ENCODE measurements around the gene CDH15.

DNA sequence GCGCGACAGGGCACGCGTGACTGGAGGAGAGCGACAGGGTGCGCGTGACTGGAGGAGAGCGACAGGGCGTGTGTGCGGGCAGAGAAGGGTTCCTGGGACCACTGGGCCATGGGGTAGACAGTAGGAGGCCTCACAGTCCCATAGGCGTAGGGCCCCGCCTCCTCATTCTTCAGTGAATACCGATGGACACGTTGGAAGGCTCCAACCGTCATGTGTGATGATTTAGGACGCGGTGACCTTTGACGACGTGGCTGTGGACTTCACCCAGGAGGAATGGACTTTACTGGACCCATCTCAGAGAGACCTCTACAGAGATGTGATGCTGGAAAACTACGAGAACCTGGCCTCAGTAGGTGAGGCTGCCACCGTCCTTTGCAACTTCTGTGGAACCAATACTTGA is 51.4 kb downstream of the CDH15 start:
- TF ChIP-seq, protein P1, sequence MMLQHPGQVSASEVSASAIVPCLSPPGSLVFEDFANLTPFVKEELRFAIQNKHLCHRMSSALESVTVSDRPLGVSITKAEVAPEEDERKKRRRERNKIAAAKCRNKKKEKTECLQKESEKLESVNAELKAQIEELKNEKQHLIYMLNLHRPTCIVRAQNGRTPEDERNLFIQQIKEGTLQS (CRISPR knock-in tag; conservative IDR thresholded peaks at IDR 0.05): no peak
- TF ChIP-seq, protein P2, sequence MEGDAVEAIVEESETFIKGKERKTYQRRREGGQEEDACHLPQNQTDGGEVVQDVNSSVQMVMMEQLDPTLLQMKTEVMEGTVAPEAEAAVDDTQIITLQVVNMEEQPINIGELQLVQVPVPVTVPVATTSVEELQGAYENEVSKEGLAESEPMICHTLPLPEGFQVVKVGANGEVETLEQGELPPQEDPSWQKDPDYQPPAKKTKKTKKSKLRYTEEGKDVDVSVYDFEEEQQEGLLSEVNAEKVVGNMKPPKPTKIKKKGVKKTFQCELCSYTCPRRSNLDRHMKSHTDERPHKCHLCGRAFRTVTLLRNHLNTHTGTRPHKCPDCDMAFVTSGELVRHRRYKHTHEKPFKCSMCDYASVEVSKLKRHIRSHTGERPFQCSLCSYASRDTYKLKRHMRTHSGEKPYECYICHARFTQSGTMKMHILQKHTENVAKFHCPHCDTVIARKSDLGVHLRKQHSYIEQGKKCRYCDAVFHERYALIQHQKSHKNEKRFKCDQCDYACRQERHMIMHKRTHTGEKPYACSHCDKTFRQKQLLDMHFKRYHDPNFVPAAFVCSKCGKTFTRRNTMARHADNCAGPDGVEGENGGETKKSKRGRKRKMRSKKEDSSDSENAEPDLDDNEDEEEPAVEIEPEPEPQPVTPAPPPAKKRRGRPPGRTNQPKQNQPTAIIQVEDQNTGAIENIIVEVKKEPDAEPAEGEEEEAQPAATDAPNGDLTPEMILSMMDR (IDR thresholded peaks at IDR 0.05): no peak
- TF ChIP-seq ZNF138 (CRISPR knock-in tag; conservative IDR thresholded peaks at IDR 0.05): no peak
- TF ChIP-seq, protein P3, sequence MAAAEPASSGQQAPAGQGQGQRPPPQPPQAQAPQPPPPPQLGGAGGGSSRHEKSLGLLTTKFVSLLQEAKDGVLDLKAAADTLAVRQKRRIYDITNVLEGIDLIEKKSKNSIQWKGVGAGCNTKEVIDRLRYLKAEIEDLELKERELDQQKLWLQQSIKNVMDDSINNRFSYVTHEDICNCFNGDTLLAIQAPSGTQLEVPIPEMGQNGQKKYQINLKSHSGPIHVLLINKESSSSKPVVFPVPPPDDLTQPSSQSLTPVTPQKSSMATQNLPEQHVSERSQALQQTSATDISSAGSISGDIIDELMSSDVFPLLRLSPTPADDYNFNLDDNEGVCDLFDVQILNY (CRISPR knock-in tag; IDR thresholded peaks at IDR 0.05): no peak
- TF ChIP-seq, protein P4, sequence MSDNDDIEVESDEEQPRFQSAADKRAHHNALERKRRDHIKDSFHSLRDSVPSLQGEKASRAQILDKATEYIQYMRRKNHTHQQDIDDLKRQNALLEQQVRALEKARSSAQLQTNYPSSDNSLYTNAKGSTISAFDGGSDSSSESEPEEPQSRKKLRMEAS (CRISPR knock-in tag; IDR thresholded peaks at IDR 0.05): no peak

Data from WTC11 (cell line).